ENCODE results near the gene TTC33.

GRCh38 chr5:40475561-40475960 is 280.2 kb downstream of the TTC33 start:
- no peak for TF ChIP-seq EP300 (IDR thresholded peaks at IDR 0.05; ENCODE audit: low read depth)
- TF ChIP-seq, protein P1, sequence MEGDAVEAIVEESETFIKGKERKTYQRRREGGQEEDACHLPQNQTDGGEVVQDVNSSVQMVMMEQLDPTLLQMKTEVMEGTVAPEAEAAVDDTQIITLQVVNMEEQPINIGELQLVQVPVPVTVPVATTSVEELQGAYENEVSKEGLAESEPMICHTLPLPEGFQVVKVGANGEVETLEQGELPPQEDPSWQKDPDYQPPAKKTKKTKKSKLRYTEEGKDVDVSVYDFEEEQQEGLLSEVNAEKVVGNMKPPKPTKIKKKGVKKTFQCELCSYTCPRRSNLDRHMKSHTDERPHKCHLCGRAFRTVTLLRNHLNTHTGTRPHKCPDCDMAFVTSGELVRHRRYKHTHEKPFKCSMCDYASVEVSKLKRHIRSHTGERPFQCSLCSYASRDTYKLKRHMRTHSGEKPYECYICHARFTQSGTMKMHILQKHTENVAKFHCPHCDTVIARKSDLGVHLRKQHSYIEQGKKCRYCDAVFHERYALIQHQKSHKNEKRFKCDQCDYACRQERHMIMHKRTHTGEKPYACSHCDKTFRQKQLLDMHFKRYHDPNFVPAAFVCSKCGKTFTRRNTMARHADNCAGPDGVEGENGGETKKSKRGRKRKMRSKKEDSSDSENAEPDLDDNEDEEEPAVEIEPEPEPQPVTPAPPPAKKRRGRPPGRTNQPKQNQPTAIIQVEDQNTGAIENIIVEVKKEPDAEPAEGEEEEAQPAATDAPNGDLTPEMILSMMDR (IDR thresholded peaks at IDR 0.05) = no peak
- no peak for TF ChIP-seq POLR2A (IDR thresholded peaks at IDR 0.05)
- no peak for TF ChIP-seq POLR2AphosphoS5 (IDR thresholded peaks at IDR 0.05)
